ENCODE measurements around the gene CTDSPL.

Gene CTDSPL

GRCh38 chr3:37912052-37912733 is 50.5 kb downstream of the CTDSPL start:
- no peak for DNase-seq (ENCODE audit: low spot score)
- no peak for TF ChIP-seq CTCF (IDR thresholded peaks at IDR 0.05; ENCODE audit: borderline replicate concordance, control extremely low read depth, extremely low read depth, insufficient read depth, missing control alignments)
- in situ Hi-C loops (cut with MboI; ENCODE audit: low sequenced_read_pairs, unreplicated experiment), result no loop called here

- no peak for DNase-seq (ENCODE audit: low spot score)
- in situ Hi-C loops (cut with MboI; ENCODE audit: low sequenced_read_pairs, unreplicated experiment), result no loop called here
- TF ChIP-seq CTCF (IDR thresholded peaks at IDR 0.05; ENCODE audit: borderline replicate concordance, control extremely low read depth, extremely low read depth, insufficient read depth, missing control alignments), result no peak
Observed at GRCh38 chr3:37913522-37913921, 51.8 kb downstream of the CTDSPL start.

GRCh38 chr3:37916685-37917084 is 55.0 kb downstream of the CTDSPL start:
- no peak for DNase-seq (ENCODE audit: low spot score)
- TF ChIP-seq CTCF (IDR thresholded peaks at IDR 0.05; ENCODE audit: borderline replicate concordance, control extremely low read depth, extremely low read depth, insufficient read depth, missing control alignments), result no peak
- in situ Hi-C loops (cut with MboI; ENCODE audit: low sequenced_read_pairs, unreplicated experiment), result no loop called here

GRCh38 chr3:37918627-37919026 is 56.9 kb downstream of the CTDSPL start:
- DNase-seq (ENCODE audit: low spot score), result no peak
- in situ Hi-C loops (cut with MboI; ENCODE audit: low sequenced_read_pairs, unreplicated experiment), result no loop called here
- TF ChIP-seq CTCF (IDR thresholded peaks at IDR 0.05; ENCODE audit: borderline replicate concordance, control extremely low read depth, extremely low read depth, insufficient read depth, missing control alignments), result no peak

GRCh38 chr3:37920156-37920699 is 58.5 kb downstream of the CTDSPL start:
- in situ Hi-C loops (cut with MboI; ENCODE audit: low sequenced_read_pairs, unreplicated experiment), result no loop called here
- TF ChIP-seq CTCF (IDR thresholded peaks at IDR 0.05; ENCODE audit: borderline replicate concordance, control extremely low read depth, extremely low read depth, insufficient read depth, missing control alignments), result no peak
- DNase-seq (ENCODE audit: low spot score), result no peak

- DNase-seq (ENCODE audit: low spot score), result no peak
- in situ Hi-C loops (cut with MboI; ENCODE audit: low sequenced_read_pairs, unreplicated experiment), result no loop called here
- no peak for TF ChIP-seq CTCF (IDR thresholded peaks at IDR 0.05; ENCODE audit: borderline replicate concordance, control extremely low read depth, extremely low read depth, insufficient read depth, missing control alignments)
Observed at GRCh38 chr3:37921025-37921424, 59.3 kb downstream of the CTDSPL start.

Data from GM13976 (cell line).